Fibroblast of lung (primary cell): ENCODE data around the gene NEGR1.

Experiments
- EZH2 ChIP-seq: IDR thresholded peaks from 2 replicates; pipeline ENCODE4 v1.5.1; 2012; ENCODE audit warnings: low read length, control low read depth, mild to moderate bottlenecking; ENCODE audit errors: missing control alignments
- TF ChIP-seq, protein P1 (sequence below), 2 donors: IDR thresholded peaks in 1 of 2; conservative IDR thresholded peaks in 1 of 2; 1 replicate in 1 of 2; 2 replicates in 1 of 2; pipeline ENCODE4 v1.5.1; 2011 to 2012; ENCODE audit warnings: low read length in 2 of 2, control low read depth in 1 of 2, inconsistent platforms in 1 of 2, low read depth in 1 of 2, mild to moderate bottlenecking in 1 of 2

- TF ChIP-seq, protein P1, sequence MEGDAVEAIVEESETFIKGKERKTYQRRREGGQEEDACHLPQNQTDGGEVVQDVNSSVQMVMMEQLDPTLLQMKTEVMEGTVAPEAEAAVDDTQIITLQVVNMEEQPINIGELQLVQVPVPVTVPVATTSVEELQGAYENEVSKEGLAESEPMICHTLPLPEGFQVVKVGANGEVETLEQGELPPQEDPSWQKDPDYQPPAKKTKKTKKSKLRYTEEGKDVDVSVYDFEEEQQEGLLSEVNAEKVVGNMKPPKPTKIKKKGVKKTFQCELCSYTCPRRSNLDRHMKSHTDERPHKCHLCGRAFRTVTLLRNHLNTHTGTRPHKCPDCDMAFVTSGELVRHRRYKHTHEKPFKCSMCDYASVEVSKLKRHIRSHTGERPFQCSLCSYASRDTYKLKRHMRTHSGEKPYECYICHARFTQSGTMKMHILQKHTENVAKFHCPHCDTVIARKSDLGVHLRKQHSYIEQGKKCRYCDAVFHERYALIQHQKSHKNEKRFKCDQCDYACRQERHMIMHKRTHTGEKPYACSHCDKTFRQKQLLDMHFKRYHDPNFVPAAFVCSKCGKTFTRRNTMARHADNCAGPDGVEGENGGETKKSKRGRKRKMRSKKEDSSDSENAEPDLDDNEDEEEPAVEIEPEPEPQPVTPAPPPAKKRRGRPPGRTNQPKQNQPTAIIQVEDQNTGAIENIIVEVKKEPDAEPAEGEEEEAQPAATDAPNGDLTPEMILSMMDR (conservative IDR thresholded peaks at IDR 0.05 in 1 of 2, IDR thresholded peaks at IDR 0.05 in 1 of 2; ENCODE audit: low read depth in 1 of 2, low read length in 2 of 2): no peak
- TF ChIP-seq EZH2: no peak
Observed at GRCh38 chr1:71522721-71523120, 759.6 kb downstream of the NEGR1 start.
